Kidney (tissue), 22 donors: ENCODE results near the gene TRMU. TPM values are rescaled to one million over a fixed set of nuclear protein-coding genes. Genes with fewer than 3 reads are reported as not detected.

Experiments
- DNase-seq, 5 donors: peaks; one replicate each; pipeline ENCODE4 v3.0.0-alpha.2; 2013 to 2020
- FAIRE-seq: peaks from 2 replicates; lab custom pipeline; 2012; peaks lifted over from hg19 to GRCh38; lab: Jason Lieb, UNC
- H3K27ac ChIP-seq, 2 donors: one replicate each; pipeline ENCODE4 v1.7.0; 2013; ENCODE audit warnings: low read depth in 2 of 2, low read length in 2 of 2, inconsistent platforms in 1 of 2
- H3K27me3 ChIP-seq: one replicate; pipeline ENCODE4 v1.7.1; 2013; ENCODE audit warnings: low read length, inconsistent platforms; ENCODE audit not compliant: control insufficient read depth, insufficient read depth
- H3K36me3 ChIP-seq, 3 donors: one replicate each; pipeline versions ENCODE4 v1.7.0 to v1.7.1; 2013; ENCODE audit warnings: low read length in 3 of 3, control low read depth in 1 of 3, inconsistent platforms in 1 of 3; ENCODE audit not compliant: insufficient read depth in 3 of 3, control insufficient read depth in 2 of 3
- H3K4me1 ChIP-seq, 3 donors: one replicate each; pipeline versions ENCODE4 v1.7.0 to v1.7.1; 2013; ENCODE audit warnings: low read length in 3 of 3, inconsistent platforms in 1 of 3, low read depth in 1 of 3; ENCODE audit not compliant: control insufficient read depth in 2 of 3, insufficient read depth in 2 of 3
- H3K4me3 ChIP-seq, 3 donors: one replicate each; pipeline versions ENCODE4 v1.7.0 to v1.8.1; 2013; ENCODE audit warnings: low read length in 3 of 3, control low read depth in 1 of 3, inconsistent platforms in 1 of 3
- H3K9ac ChIP-seq, 3 donors: one replicate each; pipeline versions ENCODE4 v1.7.0 to v1.7.1; 2013; ENCODE audit warnings: low read length in 3 of 3, control low read depth in 1 of 3, inconsistent platforms in 1 of 3
- H3K9me3 ChIP-seq, 3 donors: one replicate each; pipeline versions ENCODE4 v1.7.0 to v1.7.1; 2013; ENCODE audit warnings: low read length in 3 of 3, control low read depth in 1 of 3, inconsistent platforms in 1 of 3; ENCODE audit not compliant: control insufficient read depth in 2 of 3, insufficient read depth in 1 of 3
- CTCF ChIP-seq: IDR thresholded peaks from 3 replicates; pipeline ENCODE4 v1.5.1; 2012; ENCODE audit warnings: mild to moderate bottlenecking, moderate library complexity, borderline replicate concordance; ENCODE audit not compliant: insufficient read depth; ENCODE audit errors: extremely low read depth
- intact Hi-C: fragments of 100-400 bp; cut with DNase I; formaldehyde crosslinking; loops from one replicate; pipeline ENCODE4 v1.11.1; 2022
- long read RNA-seq, 10 donors: library from polyadenylated mRNA in 1 of 10; unstranded in 1 of 10; transcript quantifications; one replicate each; pipeline ENCODE4 v2.0.0 and lab custom pipeline, GENCODE V29; 2021 to 2026
- polyA plus RNA-seq: library from polyadenylated mRNA; stranded (reverse); fragments of 350-450 nt; fragmentation: Illumina TruSeq; extraction: RNeasy Lipid Tissue Mini Kit (QIAGEN cat#74804); gene quantifications from one replicate; pipeline ENCODE4 v1.2.3, GENCODE V29; 2014; ENCODE audit warnings: low read depth, low replicate concordance; ENCODE audit not compliant: insufficient read depth
- total RNA-seq: library from RNA; stranded (reverse); fragmentation: NEBNext Ultra II Directional; extraction: Animal tissue kit (Norgen Biotek cat#: 25700); gene quantifications from one replicate; pipeline ENCODE4 v1.2.1, GENCODE V29; 2021
- donor health status: control.
- donor health status: control.
- donor health status: control.
- donor health status: control.
- donor health status: control.
- donor health status: DM: yes; HTN: yes; CAD: no.
- donor health status: Normal renal cell carcinoma (clear cell type).

Gene TRMU
- 40.5 TPM for total RNA-seq
- 41.1 TPM for polyA plus RNA-seq
- long read RNA-seq, donor 1, partial matches to known transcripts, result 0 of 10 reads
- long read RNA-seq, donor 1, other reads (novel, unspliced or antisense), result 0 of 10 reads
- long read RNA-seq, donor 2, partial matches to known transcripts, result 0 of 2 reads
- long read RNA-seq, donor 2, other reads (novel, unspliced or antisense), result 0 of 2 reads
- long read RNA-seq, donor 3, partial matches to known transcripts, result 7 of 12 reads
- long read RNA-seq, donor 3, other reads (novel, unspliced or antisense), result 0 of 12 reads
- long read RNA-seq, donor 4, partial matches to known transcripts, result 0 of 12 reads
- long read RNA-seq, donor 4, other reads (novel, unspliced or antisense), result 0 of 12 reads
- long read RNA-seq, donor 5, partial matches to known transcripts, result 0 of 1 reads
- long read RNA-seq, donor 5, other reads (novel, unspliced or antisense), result 0 of 1 reads
- long read RNA-seq, donor 6, partial matches to known transcripts, result 0 of 4 reads
- long read RNA-seq, donor 6, other reads (novel, unspliced or antisense), result 0 of 4 reads
- long read RNA-seq, donor 7, transcript TRMU-201 (11 exons, 1,940 nt), result major isoform, 7 of 37 reads
- long read RNA-seq, donor 7, partial matches to known transcripts, result 7 of 37 reads
- long read RNA-seq, donor 7, other reads (novel, unspliced or antisense), result 17 of 37 reads
- long read RNA-seq, donor 8, partial matches to known transcripts, result 0 of 8 reads
- long read RNA-seq, donor 8, other reads (novel, unspliced or antisense), result 0 of 8 reads
- long read RNA-seq, donor 9, partial matches to known transcripts, result 0 of 2 reads
- long read RNA-seq, donor 9, other reads (novel, unspliced or antisense), result 0 of 2 reads
- long read RNA-seq, donor 10, partial matches to known transcripts, result 0 of 5 reads
- long read RNA-seq, donor 10, other reads (novel, unspliced or antisense), result 0 of 5 reads

GRCh38 chr22:46335201-46336118 is at the start of gene TRMU:
Gene TRMU (plus strand): TSS chr22:46335714. CDS start chr22:46335765, 51 bp downstream.
- H3K4me3 ChIP-seq, result peak within 1 kb of the TSS; percentile 79 to 94 (median 82)
- TF ChIP-seq CTCF, result no peak
- intact Hi-C loops, result no loop called here
- H3K9ac ChIP-seq, result peak within 1 kb of the TSS; percentile 42 to 92 (median 88)
- no peaks in the 10 kb centered on the region for H3K27me3 ChIP-seq
- peak within 1 kb of the TSS; percentile 76 to 84 for H3K27ac ChIP-seq
- FAIRE-seq (no peak), DNase-seq (peak; percentile 86 to 96 (median 94))
- peaks cover 5 to 15% (median 11%) of the 10 kb centered on the region in 3 donors for H3K36me3 ChIP-seq
- peaks cover 0 to 15% (median 4%) of the 10 kb centered on the region in 3 donors for H3K4me1 ChIP-seq
- H3K9me3 ChIP-seq, result no peaks in the 10 kb centered on the region

GRCh38 chr22:46286006-46286405 is 49.5 kb upstream of the TRMU start:
- H3K27me3 ChIP-seq, result no peaks in the 10 kb centered on the region
- TF ChIP-seq CTCF, result no peak
- intact Hi-C loops, result no loop called here
- H3K27ac ChIP-seq, result no peak overlapping the region
- H3K9ac ChIP-seq, result no peak overlapping the region
- H3K4me1 ChIP-seq, result peaks cover 0 to 13% (median 0%) of the 10 kb centered on the region in 3 donors
- no peak for DNase-seq
- H3K36me3 ChIP-seq, result peaks cover 4 to 66% (median 30%) of the 10 kb centered on the region in 3 donors
- no peak overlapping the region for H3K4me3 ChIP-seq
- no peaks in the 10 kb centered on the region for H3K9me3 ChIP-seq
- no peak for FAIRE-seq
